NCI-H2171 (cell line): Measurements from ENCODE around the gene ZNF10.

ENCODE experiments used
- DNase-seq: peaks from one replicate; lab custom pipeline; 2025; lab: John Stamatoyannopoulos, UW

Gene ZNF10

DNA sequence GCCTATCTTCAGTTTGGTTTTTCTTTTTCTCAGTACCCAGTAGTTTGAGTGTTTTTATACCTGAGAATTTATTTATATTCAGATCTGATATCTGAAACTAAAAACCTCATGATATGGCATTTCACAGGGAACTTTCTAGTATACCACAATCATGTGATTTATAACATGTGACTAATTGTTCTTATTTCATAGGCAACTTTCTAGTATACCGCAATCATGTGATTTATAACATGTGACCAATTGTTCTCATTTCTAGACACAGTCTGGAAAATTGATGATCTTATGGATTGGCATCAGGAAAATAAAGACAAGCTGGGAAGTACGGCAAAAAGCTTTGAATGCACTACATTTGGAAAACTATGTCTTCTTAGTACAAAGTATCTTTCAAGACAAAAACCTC lies 71.5 kb downstream of the ZNF10 start:
- DNase-seq, result no peak

DNA sequence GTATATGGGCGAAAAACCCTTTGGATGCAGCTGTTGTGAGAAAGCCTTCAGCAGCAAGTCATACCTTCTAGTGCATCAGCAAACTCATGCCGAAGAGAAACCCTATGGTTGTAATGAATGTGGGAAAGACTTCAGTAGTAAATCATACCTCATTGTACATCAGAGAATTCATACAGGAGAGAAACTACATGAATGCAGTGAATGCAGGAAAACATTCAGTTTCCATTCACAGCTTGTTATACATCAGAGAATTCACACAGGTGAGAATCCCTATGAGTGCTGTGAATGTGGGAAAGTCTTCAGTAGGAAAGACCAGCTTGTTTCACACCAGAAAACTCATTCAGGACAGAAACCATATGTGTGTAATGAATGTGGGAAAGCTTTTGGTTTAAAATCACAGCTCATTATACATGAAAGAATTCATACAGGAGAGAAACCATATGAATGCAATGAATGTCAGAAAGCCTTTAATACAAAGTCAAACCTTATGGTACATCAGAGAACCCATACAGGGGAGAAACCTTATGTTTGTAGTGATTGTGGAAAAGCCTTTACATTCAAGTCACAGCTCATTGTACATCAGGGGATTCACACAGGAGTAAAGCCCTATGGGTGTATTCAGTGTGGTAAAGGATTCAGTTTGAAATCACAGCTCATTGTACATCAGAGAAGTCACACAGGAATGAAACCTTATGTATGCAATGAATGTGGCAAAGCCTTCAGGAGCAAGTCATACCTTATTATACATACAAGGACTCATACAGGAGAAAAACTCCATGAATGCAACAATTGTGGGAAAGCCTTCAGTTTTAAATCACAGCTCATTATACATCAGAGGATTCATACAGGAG lies 72.3 kb downstream of the ZNF10 start:
- no peak for DNase-seq

DNA sequence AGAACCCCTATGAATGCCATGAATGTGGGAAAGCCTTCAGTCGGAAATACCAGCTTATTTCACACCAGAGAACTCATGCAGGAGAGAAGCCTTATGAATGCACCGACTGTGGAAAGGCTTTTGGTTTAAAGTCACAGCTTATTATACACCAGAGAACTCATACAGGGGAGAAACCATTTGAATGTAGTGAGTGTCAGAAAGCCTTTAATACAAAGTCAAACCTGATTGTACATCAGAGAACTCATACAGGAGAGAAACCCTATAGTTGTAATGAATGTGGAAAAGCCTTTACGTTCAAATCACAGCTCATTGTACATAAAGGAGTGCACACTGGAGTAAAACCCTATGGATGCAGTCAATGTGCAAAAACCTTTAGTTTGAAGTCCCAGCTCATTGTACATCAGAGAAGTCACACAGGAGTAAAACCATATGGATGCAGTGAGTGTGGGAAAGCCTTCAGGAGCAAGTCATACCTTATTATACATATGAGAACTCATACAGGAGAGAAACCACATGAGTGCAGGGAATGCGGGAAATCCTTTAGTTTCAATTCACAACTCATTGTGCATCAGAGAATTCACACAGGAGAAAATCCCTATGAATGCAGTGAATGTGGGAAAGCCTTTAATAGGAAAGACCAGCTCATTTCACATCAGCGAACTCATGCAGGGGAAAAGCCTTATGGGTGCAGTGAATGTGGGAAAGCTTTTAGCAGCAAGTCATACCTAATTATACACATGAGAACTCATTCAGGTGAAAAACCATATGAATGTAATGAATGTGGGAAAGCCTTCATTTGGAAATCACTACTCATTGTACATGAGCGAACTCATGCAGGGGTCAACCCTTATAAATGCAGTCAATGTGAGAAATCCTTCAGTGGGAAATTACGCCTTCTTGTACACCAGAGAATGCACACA lies 73.2 kb downstream of the ZNF10 start:
- no peak for DNase-seq

DNA sequence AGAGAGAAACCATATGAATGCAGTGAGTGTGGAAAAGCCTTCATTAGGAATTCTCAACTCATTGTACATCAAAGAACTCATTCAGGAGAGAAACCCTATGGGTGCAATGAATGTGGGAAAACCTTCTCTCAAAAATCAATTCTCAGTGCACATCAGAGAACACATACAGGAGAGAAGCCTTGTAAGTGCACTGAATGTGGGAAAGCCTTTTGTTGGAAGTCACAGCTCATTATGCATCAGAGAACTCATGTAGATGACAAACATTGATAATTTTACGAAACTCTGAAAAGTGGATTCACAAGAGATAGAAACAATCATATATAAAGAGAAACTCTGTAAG lies 73.8 kb downstream of the ZNF10 start:
- no peak for DNase-seq

DNA sequence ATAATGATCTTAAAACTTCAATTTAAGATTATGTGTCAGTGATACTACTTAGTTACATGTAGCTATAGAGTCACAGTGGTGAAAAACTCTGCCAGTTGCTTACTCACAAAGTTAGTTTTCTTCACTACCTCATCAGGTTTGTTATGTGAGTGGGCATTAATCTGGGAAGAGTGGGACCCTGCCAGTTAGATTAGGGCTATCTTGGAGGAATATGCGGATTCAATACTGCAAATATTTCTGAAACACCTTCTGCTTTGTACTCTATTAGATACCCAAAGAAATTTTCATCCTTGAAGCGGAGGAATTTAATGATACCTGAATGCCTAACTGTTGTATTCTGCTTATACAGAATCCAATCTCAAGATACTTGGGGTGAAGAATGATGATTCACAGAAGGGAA lies 76.0 kb downstream of the ZNF10 start:
- no peak for DNase-seq
